SK-N-MC (cell line): Measurements from ENCODE around the gene C9orf152.

Experiments used
- EZH2 ChIP-seq: fragments of 200-600 bp; sonication (generic); IDR thresholded peaks from one replicate; pipeline ENCODE4 v1.6.1; 2017; ENCODE audit warnings: antibody characterized with exemption
- FOXP2 ChIP-seq: optimal IDR thresholded peaks from 2 replicates; pipeline ENCODE3; 2011; ENCODE audit warnings: mild to moderate bottlenecking, moderate library complexity; ENCODE audit not compliant: insufficient read depth; ENCODE audit errors: extremely low read length, control extremely low read depth
- POLR2AphosphoS5 ChIP-seq: IDR thresholded peaks from 2 replicates; pipeline ENCODE4 v1.6.1; 2012; ENCODE audit warnings: mild to moderate bottlenecking, low read depth, low read length, borderline replicate concordance

DNA sequence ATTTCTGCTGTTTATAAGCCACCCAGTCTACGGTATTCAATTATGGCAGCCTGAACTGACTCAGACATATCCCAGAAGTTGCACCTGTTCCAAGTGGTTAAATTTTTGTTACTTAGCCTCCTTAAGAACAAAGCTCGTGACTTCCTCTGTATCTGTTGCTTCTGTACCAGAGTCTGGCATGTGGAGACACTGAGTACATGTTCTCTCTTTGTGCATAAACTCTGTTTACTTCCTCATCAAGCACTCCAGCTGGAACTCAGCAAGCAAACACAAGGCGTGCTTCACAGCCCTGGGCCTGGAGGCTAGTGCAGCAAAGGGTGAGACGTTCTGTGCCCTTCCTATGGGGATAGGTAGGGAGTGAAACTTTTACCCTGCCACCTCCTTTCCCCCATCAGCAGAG is 19.0 kb downstream of the C9orf152 start:
- no peak for TF ChIP-seq EZH2
- no peak for TF ChIP-seq POLR2AphosphoS5
- no peak for TF ChIP-seq FOXP2
